Sigmoid colon (tissue), 7 donors: ENCODE results near the gene OGFR. TPM values are rescaled to one million over a fixed set of nuclear protein-coding genes. Genes with fewer than 3 reads are reported as not detected.
A peak's percentile ranks its signal among the peaks of the same experiment; 100 is the strongest.

Source experiments
- DNase-seq: peaks from one replicate; pipeline ENCODE4 v3.0.0-alpha.2; 2019
- H3K27ac ChIP-seq, 4 donors: fragments of 200-600 bp; sonication (generic); one replicate each; pipeline ENCODE4 v1.5.1; 2016 to 2019; ENCODE audit warnings: mild to moderate bottlenecking in 1 of 4
- H3K27me3 ChIP-seq, 3 donors: fragments of 200-600 bp; sonication (generic); one replicate each; pipeline ENCODE4 v1.5.1; 2019; ENCODE audit warnings: mild to moderate bottlenecking in 1 of 3
- H3K36me3 ChIP-seq, 4 donors: fragments of 200-600 bp; sonication (generic); one replicate each; pipeline ENCODE4 v1.5.1; 2016 to 2019
- H3K4me1 ChIP-seq, 4 donors: fragments of 200-600 bp; sonication (generic); one replicate each; pipeline ENCODE4 v1.5.1; 2017 to 2019
- H3K4me3 ChIP-seq, 4 donors: fragments of 200-600 bp; sonication (generic); one replicate each; pipeline ENCODE4 v1.5.1; 2017 to 2019; ENCODE audit warnings: mild to moderate bottlenecking in 2 of 4, moderate library complexity in 1 of 4
- H3K9me3 ChIP-seq, 4 donors: fragments of 200-600 bp in 3 of 4; sonication (generic) in 3 of 4; one replicate each; pipeline versions ENCODE4 v1.5.1 to v1.6.1; 2013 to 2019
- EP300 ChIP-seq, 4 donors: sonication (generic); formaldehyde crosslinking; IDR thresholded peaks; one replicate each; pipeline ENCODE4 v1.6.1; 2017; ENCODE audit warnings: antibody characterized with exemption in 4 of 4
- POLR2A ChIP-seq, 2 donors: fragments of 450-650 bp; IDR thresholded peaks; one replicate each; pipeline ENCODE4 v1.6.1; 2016; ENCODE audit warnings: antibody characterized with exemption in 2 of 2, mild to moderate bottlenecking in 2 of 2, moderate library complexity in 2 of 2
- POLR2AphosphoS5 ChIP-seq, 4 donors: sonication (generic); formaldehyde crosslinking; IDR thresholded peaks; one replicate each; pipeline ENCODE4 v1.6.1; 2017; ENCODE audit warnings: antibody characterized with exemption in 4 of 4
- WGBS, 2 donors: extraction: QIAGEN DNeasy Blood & Tissue Kit; methylation state at CpG; one replicate each; pipeline ENCODE4 v1.1.7; 2013; 5-methylcytosine and 5-hydroxymethylcytosine counted together
- intact Hi-C: fragments of 100-400 bp; cut with DNase I; formaldehyde crosslinking; loops from one replicate; pipeline ENCODE4 v1.15.1; 2023
- polyA plus RNA-seq, 3 donors: library from polyadenylated mRNA; stranded (reverse); fragments of 200-250 nt; gene quantifications; one replicate each; pipeline ENCODE4 v1.2.3, GENCODE V29; 2013
- total RNA-seq, 4 donors: library from RNA; depleted of rRNA; stranded (reverse); fragments of >200 nt; gene quantifications; one replicate each; pipeline ENCODE4 v1.1.0, GENCODE V29; 2016
- TF ChIP-seq, protein P1 (sequence below), 4 experiments: fragments of 450-650 bp in 3 of 4; fragments of 200-600 bp in 1 of 4; IDR thresholded peaks; one replicate each; pipeline ENCODE4 v1.5.1; 2016 to 2019; ENCODE audit warnings: antibody characterized with exemption in 4 of 4, mild to moderate bottlenecking in 3 of 4, moderate library complexity in 2 of 4
- donor health status: healthy with polysubstance abuse.
- donor health status: Bipolar disorder and iron deficiency.
- donor health status: healthy.

Gene OGFR
- total and polyA plus RNA-seq, 7 donors, result 22.2 to 64.8 (median 46.6) TPM

DNA sequence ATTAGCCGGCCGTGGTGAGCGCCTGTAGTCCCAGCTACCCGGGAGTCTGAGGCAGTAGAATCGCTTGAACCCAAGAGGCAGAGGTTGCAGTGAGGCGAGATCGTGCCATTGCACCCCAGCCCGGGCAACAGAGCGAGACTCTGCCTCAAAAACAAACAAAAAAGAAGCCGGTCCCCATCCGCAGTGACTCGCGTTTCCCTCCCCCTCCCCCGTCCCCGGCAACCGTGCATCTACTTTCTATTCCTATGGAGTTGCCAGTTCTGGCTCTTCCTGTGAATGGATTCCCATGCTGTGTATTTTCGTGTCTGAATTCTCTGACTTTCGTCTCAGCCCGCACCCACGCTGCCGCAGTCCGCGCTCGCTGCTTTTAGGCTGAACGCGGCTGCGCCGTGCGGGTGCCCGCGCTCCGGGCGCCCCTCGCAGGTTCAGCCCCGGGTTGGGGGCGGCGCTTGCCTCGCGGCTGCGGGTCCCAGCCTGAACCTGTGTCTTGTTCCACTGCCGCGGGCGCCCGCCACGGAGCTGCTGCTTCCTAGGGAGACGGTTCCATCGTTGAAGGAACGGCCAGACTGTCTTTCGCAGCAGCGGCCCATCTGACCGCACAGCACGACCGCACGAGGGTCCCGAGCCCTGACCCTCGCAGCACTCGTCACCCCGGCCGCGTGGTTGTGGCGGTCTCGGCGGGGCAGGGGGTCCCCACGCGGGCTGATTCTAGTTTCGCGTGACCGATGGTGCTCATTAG, 9.4 kb upstream of the OGFR start:
- Histone ChIP-seq H3K4me1 (peaks cover 0 to 52% (median 36%) of the 10 kb centered on the region in 4 donors), H3K36me3 (peaks cover 0 to 24% (median 17%) of the 10 kb centered on the region in 4 donors), H3K4me3 (peak overlapping the region; percentile 59 to 82 (median 68)), H3K9me3 (no peaks in the 10 kb centered on the region), H3K27me3 (no peaks in the 10 kb centered on the region), H3K27ac (peak overlapping the region; percentile 90 to 94 (median 90))
- TF ChIP-seq POLR2A (IDR thresholded peaks at IDR 0.05) (peak in 1 of 2 donors; percentile 33), POLR2AphosphoS5 (IDR thresholded peaks at IDR 0.05) (peak in 2 of 4 donors; percentile 57 to 70)
- TF ChIP-seq, protein P1, sequence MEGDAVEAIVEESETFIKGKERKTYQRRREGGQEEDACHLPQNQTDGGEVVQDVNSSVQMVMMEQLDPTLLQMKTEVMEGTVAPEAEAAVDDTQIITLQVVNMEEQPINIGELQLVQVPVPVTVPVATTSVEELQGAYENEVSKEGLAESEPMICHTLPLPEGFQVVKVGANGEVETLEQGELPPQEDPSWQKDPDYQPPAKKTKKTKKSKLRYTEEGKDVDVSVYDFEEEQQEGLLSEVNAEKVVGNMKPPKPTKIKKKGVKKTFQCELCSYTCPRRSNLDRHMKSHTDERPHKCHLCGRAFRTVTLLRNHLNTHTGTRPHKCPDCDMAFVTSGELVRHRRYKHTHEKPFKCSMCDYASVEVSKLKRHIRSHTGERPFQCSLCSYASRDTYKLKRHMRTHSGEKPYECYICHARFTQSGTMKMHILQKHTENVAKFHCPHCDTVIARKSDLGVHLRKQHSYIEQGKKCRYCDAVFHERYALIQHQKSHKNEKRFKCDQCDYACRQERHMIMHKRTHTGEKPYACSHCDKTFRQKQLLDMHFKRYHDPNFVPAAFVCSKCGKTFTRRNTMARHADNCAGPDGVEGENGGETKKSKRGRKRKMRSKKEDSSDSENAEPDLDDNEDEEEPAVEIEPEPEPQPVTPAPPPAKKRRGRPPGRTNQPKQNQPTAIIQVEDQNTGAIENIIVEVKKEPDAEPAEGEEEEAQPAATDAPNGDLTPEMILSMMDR (IDR thresholded peaks at IDR 0.05), result no peak
- intact Hi-C loops, result loop anchor here (1.0 to 10.0 kb wide), 4 partner anchors 9 to 653 kb away; partner anchors contain the start of genes CABLES2, OGFR, PSMA7 and SS18L1
- DNase-seq, result no peak
- WGBS, 2 donors, result 0 to 1% methylated on average over 68 of the region's 68 CpGs

DNA sequence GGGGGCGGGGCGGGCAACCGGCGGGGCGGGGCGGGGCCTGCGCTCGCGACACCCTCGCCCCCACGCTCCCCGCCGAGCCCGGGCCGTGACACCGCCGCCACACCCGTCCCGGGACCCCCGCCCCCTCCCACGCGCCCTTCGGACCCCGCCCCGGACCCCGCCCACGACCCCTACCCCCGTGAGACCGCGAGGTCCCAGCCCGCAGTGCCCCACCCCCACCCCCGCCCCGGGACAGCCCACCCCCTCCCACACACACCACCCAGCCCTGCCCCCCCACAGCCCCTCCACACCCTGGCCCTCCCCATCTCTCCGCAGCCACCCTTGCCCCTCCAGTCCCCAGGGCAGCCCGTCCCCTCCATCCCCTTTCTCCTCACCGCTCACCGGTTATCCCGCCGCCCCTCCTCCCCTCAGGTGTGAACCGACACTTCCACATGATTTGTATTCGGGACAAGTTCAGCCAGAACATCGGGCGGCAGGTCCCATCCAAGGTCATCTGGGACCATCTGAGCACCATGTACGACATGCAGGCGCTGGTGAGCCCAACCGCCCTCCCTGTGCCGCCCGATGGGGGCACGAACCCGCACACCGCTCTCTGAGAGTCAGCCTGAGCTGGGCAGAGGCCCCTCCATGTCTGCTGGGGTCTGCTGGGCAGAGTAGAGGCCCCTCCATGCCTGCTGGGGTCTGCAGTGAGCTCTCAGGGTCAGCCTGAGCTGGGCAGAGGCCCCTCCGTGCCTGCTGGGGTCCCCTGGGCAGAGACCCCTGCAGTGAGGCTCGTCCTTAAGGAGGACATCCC, 7.7 kb upstream of the OGFR start:
- peaks cover 0 to 33% (median 20%) of the 10 kb centered on the region in 4 donors for H3K36me3 ChIP-seq
- intact Hi-C loops, result loop anchor here (5.0 to 10.0 kb wide), 3 partner anchors 242 to 655 kb away; partner anchors contain the start of genes CABLES2, PSMA7 and SS18L1
- TF ChIP-seq, protein P1 (IDR thresholded peaks at IDR 0.05), result no peak
- TF ChIP-seq POLR2AphosphoS5 (IDR thresholded peaks at IDR 0.05) (no peak), POLR2A (IDR thresholded peaks at IDR 0.05) (no peak), EP300 (IDR thresholded peaks at IDR 0.05) (no peak)
- peak overlapping the region; percentile 55 to 82 (median 68) for H3K4me3 ChIP-seq
- no peak for DNase-seq
- H3K27ac ChIP-seq, result peak overlapping the region; percentile 90 to 94 (median 90)
- H3K4me1 ChIP-seq, result peaks cover 0 to 44% (median 29%) of the 10 kb centered on the region in 4 donors
- no peaks in the 10 kb centered on the region for H3K27me3 ChIP-seq
- 13 to 21% methylated on average over 53 of the region's 53 CpGs for WGBS, 2 donors
- no peaks in the 10 kb centered on the region for H3K9me3 ChIP-seq

DNA sequence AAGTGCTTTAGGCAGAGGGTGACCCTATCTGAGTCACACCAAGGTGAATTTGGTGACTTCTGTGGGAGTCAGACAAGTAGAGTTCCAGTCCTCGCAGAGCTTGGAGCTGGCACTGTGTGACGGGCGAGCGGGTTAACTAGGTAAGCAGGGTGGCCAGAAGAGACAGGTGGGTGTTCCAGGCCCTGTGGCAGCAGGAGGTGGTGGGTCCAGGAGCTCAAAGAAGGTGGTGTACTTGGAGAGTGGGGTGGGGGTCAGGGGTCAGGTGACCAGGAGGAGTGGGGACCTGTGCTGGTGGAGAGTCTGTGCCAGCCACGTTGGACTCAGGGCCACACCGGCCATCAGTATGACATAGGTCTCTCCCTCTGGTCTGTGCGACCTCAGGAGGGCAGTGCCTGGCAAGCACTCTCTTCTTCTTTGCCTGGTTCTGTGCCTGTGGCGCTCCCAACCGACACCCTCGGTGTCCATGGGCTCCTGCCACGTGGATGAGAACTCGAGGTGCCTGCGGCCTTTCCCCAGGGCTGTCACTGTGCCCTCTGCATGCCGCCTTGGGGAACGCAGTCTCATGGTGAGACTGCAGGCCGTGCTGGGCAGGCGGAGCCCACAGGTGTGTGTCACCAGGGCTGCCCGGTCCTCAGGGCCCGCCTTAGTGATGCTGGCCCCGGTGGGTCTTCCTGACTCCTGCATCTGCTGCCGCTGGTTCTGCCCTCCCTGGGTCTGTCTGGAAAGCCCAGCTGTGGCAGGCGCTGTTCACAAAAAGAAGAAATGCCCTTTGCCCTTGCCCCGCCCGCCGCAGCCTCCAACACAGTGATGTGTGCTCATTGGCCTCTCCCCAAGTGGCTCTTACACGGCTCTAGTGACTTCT, 6.7 kb upstream of the OGFR start:
- intact Hi-C loops, result loop anchor here (5.0 to 10.0 kb wide), 3 partner anchors 243 to 656 kb away; partner anchors contain the start of genes CABLES2, PSMA7 and SS18L1
- 30 to 75% methylated on average over 26 of the region's 26 CpGs for WGBS, 2 donors
- peaks cover 0 to 33% (median 20%) of the 10 kb centered on the region in 4 donors for H3K36me3 ChIP-seq
- TF ChIP-seq POLR2AphosphoS5 (IDR thresholded peaks at IDR 0.05), result no peak
- TF ChIP-seq, protein P1 (IDR thresholded peaks at IDR 0.05), result no peak
- no peak for TF ChIP-seq POLR2A (IDR thresholded peaks at IDR 0.05)
- no peak for TF ChIP-seq EP300 (IDR thresholded peaks at IDR 0.05)
- H3K9me3 ChIP-seq, result no peaks in the 10 kb centered on the region
- H3K27me3 ChIP-seq, result no peaks in the 10 kb centered on the region
- no peak overlapping the region for H3K4me3 ChIP-seq
- peak overlapping the region; percentile 90 to 94 (median 90) for H3K27ac ChIP-seq
- H3K4me1 ChIP-seq, result peaks cover 0 to 53% (median 29%) of the 10 kb centered on the region in 4 donors
- DNase-seq, result no peak

DNA sequence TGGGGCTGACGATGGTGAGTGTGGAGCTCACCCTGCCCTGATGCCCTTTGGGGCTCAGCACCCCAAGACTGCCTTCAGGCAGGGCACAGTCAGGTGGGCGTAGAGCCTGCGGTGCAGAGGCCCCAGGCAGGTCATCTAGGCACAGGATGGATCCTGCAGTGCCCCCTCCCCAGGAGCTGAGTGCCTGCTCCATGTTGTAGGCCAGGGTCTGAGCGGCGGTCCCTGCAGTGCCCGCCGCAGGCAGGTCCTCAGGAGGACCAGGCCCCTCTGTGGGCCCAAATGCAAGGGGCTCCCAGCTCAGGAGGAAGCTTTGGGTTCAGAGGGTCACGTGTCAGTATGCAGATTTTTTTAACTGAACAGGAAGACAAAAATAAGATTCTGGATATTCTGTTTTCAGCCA, 5.6 kb upstream of the OGFR start:
- no peak overlapping the region for H3K27ac ChIP-seq
- no peak for DNase-seq
- H3K4me1 ChIP-seq, result peaks cover 0 to 47% (median 23%) of the 10 kb centered on the region in 4 donors
- H3K27me3 ChIP-seq, result no peaks in the 10 kb centered on the region
- no peaks in the 10 kb centered on the region for H3K9me3 ChIP-seq
- peaks cover 0 to 33% (median 20%) of the 10 kb centered on the region in 4 donors for H3K36me3 ChIP-seq
- TF ChIP-seq, protein P1 (IDR thresholded peaks at IDR 0.05), result no peak
- TF ChIP-seq EP300 (IDR thresholded peaks at IDR 0.05) (no peak), POLR2AphosphoS5 (IDR thresholded peaks at IDR 0.05) (no peak), POLR2A (IDR thresholded peaks at IDR 0.05) (no peak)
- WGBS, 2 donors, result 92 to 96% methylated on average over 8 of the region's 8 CpGs
- intact Hi-C loops, result loop anchor here (5.0 to 10.0 kb wide), 3 partner anchors 244 to 657 kb away; partner anchors contain the start of genes CABLES2, PSMA7 and SS18L1
- no peak overlapping the region for H3K4me3 ChIP-seq
